ENCODE measurements around the gene ANKUB1.
A peak's percentile ranks its signal among the peaks of the same experiment; 100 is the strongest.

- TF ChIP-seq CTCF (IDR thresholded peaks at IDR 0.05 in 2 of 3, conservative IDR thresholded peaks at IDR 0.05 in 1 of 3; ENCODE audit: control insufficient read depth in 2 of 3, extremely low read depth in 1 of 3, insufficient read depth in 1 of 3, low read depth in 3 of 3, low read length in 3 of 3) = peak; percentile 21 to 47 (median 46); a peak in 5 of 6 replicates
- TF ChIP-seq LARP7 (IDR thresholded peaks at IDR 0.05) = peak; percentile 93
- TF ChIP-seq NBN (IDR thresholded peaks at IDR 0.05) = peak; percentile 74
- TF ChIP-seq POLR2A (IDR thresholded peaks at IDR 0.05; ENCODE audit: low read depth, low read length) = peak; percentile 95
- TF ChIP-seq TAF1 (IDR thresholded peaks at IDR 0.05; ENCODE audit: borderline replicate concordance, low read depth, low read length) = peak; percentile 95
- no peak for TF ChIP-seq NR2C2 (IDR thresholded peaks at IDR 0.05; ENCODE audit: borderline replicate concordance, control insufficient read depth, insufficient read length, low read depth)
- TF ChIP-seq SRF (IDR thresholded peaks at IDR 0.05; ENCODE audit: low read depth in 2 of 2, low read length in 2 of 2) = peak in 1 of 2 experiments; percentile 93; a peak in 2 of 4 replicates
- peak; percentile 28; the same call in 1 of the 2 replicates for TF ChIP-seq JUNB (IDR thresholded peaks at IDR 0.05)
- TF ChIP-seq MXI1 (IDR thresholded peaks at IDR 0.05; ENCODE audit: low read depth, low read length) = peak; percentile 75
These were observed 40.1 kb downstream of the ANKUB1 start, which contains the start of gene COMMD2 for GRCh38 chr3:149752051-149752787.

Data from GM12878 (cell line).